H9 (cell line): ENCODE measurements around the gene LRPAP1. TPM values are rescaled to one million over a fixed set of nuclear protein-coding genes. Genes with fewer than 3 reads are reported as not detected.

Experiments used
- DNase-seq: peaks from one replicate; pipeline ENCODE4 v3.0.0-alpha.2; 2017
- H2AFZ ChIP-seq: one replicate; pipeline ENCODE4 v1.6.1; 2013; ENCODE audit warnings: mild to moderate bottlenecking, low read length, control low read depth, moderate library complexity
- H2AK5ac ChIP-seq: 2 replicates; pipeline ENCODE4 v1.6.1; 2013; ENCODE audit warnings: low read length, control low read depth, mixed read lengths; ENCODE audit not compliant: insufficient read length
- H2BK120ac ChIP-seq: one replicate; pipeline ENCODE4 v1.6.1; 2013; ENCODE audit warnings: low read depth, mild to moderate bottlenecking, low read length, control low read depth, inconsistent platforms; ENCODE audit not compliant: poor library complexity, severe bottlenecking
- H2BK12ac ChIP-seq: 2 replicates; pipeline ENCODE4 v1.6.1; 2013; ENCODE audit warnings: low read length, control low read depth, mixed read lengths, low read depth; ENCODE audit not compliant: insufficient read length
- H2BK15ac ChIP-seq: 2 replicates; pipeline ENCODE4 v1.6.1; 2013; ENCODE audit warnings: low read depth, low read length, control low read depth
- H2BK20ac ChIP-seq: one replicate; pipeline ENCODE4 v1.6.1; 2013; ENCODE audit warnings: low read depth, mild to moderate bottlenecking, low read length, control low read depth, inconsistent platforms; ENCODE audit not compliant: poor library complexity, severe bottlenecking
- H2BK5ac ChIP-seq: 2 replicates; pipeline ENCODE4 v1.6.1; 2013; ENCODE audit warnings: low read length, control low read depth, mixed read lengths; ENCODE audit not compliant: insufficient read length
- H3K14ac ChIP-seq: 2 replicates; pipeline ENCODE4 v1.6.1; 2013; ENCODE audit warnings: low read length, control low read depth; ENCODE audit not compliant: insufficient read depth
- H3K18ac ChIP-seq: 2 replicates; pipeline ENCODE4 v1.6.1; 2013; ENCODE audit warnings: low read depth, mild to moderate bottlenecking, mixed read lengths, low read length, control low read depth; ENCODE audit not compliant: insufficient read length
- H3K23ac ChIP-seq: 2 replicates; pipeline ENCODE4 v1.6.1; 2013; ENCODE audit warnings: low read length, control low read depth, mixed read lengths, low read depth; ENCODE audit not compliant: insufficient read length
- H3K23me2 ChIP-seq: 2 replicates; pipeline ENCODE4 v1.6.1; 2013; ENCODE audit warnings: low read depth, mild to moderate bottlenecking, mixed read lengths, low read length, control low read depth; ENCODE audit not compliant: insufficient read length, poor library complexity, severe bottlenecking
- H3K27ac ChIP-seq: 2 replicates; pipeline ENCODE4 v1.5.1; 2013; ENCODE audit warnings: low read length, control low read depth, mixed read lengths, low read depth; ENCODE audit not compliant: insufficient read length
- H3K27me3 ChIP-seq: 2 replicates; pipeline ENCODE4 v1.6.1; 2013; ENCODE audit warnings: low read length, control low read depth, inconsistent platforms; ENCODE audit not compliant: insufficient read depth
- H3K4ac ChIP-seq: 2 replicates; pipeline ENCODE4 v1.6.1; 2013; ENCODE audit warnings: low read depth, mild to moderate bottlenecking, control low read depth, inconsistent platforms, low read length, moderate library complexity
- H3K4me1 ChIP-seq: 2 replicates; pipeline ENCODE4 v1.6.1; 2013; ENCODE audit warnings: low read length, control low read depth, inconsistent platforms; ENCODE audit not compliant: insufficient read depth
- H3K4me2 ChIP-seq: 2 replicates; pipeline ENCODE4 v1.6.1; 2013; ENCODE audit warnings: low read length, control low read depth, mixed read lengths; ENCODE audit not compliant: insufficient read length, insufficient read depth
- H3K56ac ChIP-seq: 2 replicates; pipeline ENCODE4 v1.6.1; 2013; ENCODE audit warnings: low read depth, mild to moderate bottlenecking, mixed read lengths, low read length, control low read depth; ENCODE audit not compliant: insufficient read length
- H3K79me1 ChIP-seq: 2 replicates; pipeline ENCODE4 v1.6.1; 2013; ENCODE audit warnings: low read depth, mild to moderate bottlenecking, moderate library complexity, low read length, control low read depth, inconsistent platforms; ENCODE audit not compliant: insufficient read depth, poor library complexity, severe bottlenecking
- H3K79me2 ChIP-seq: 2 replicates; pipeline ENCODE4 v1.6.1; 2013; ENCODE audit warnings: low read length, control low read depth, inconsistent platforms; ENCODE audit not compliant: insufficient read depth
- H3K9ac ChIP-seq: 2 replicates; pipeline ENCODE4 v1.6.1; 2013; ENCODE audit warnings: low read length, control low read depth, mixed read lengths; ENCODE audit not compliant: insufficient read length; ENCODE audit errors: extremely low read depth
- H3K9me3 ChIP-seq: one replicate; pipeline ENCODE4 v1.6.1; 2013; ENCODE audit warnings: low read depth, low read length, inconsistent platforms; ENCODE audit not compliant: control insufficient read depth
- H3T11ph ChIP-seq: one replicate; pipeline ENCODE4 v1.6.1; 2013; ENCODE audit warnings: mild to moderate bottlenecking, low read length, control low read depth, inconsistent platforms
- H4K20me1 ChIP-seq: one replicate; pipeline ENCODE4 v1.6.1; 2013; ENCODE audit not compliant: control insufficient read depth, insufficient read length, insufficient read depth
- H4K5ac ChIP-seq: 2 replicates; pipeline ENCODE4 v1.6.1; 2013; ENCODE audit warnings: low read depth, mild to moderate bottlenecking, mixed read lengths, low read length, control low read depth; ENCODE audit not compliant: insufficient read length
- H4K8ac ChIP-seq: replicated peaks from 2 replicates; pipeline ENCODE4 v1.6.1; 2013; ENCODE audit warnings: low read length, control low read depth, mixed read lengths, low read depth; ENCODE audit not compliant: insufficient read length
- H4K91ac ChIP-seq: 2 replicates; pipeline ENCODE4 v1.6.1; 2013; ENCODE audit warnings: low read depth, mild to moderate bottlenecking, moderate library complexity, mixed read lengths, low read length, control low read depth; ENCODE audit not compliant: insufficient read length
- H3K27ac Mint-ChIP-seq, 3 experiments: 2 replicates in 2 of 3; 3 replicates in 1 of 3; pipeline ENCODE4 v1.8.0; 2020 to 2021; ENCODE audit warnings: mixed read lengths in 3 of 3, mild to moderate bottlenecking in 1 of 3, moderate library complexity in 1 of 3
- H3K27me3 Mint-ChIP-seq: 2 replicates; pipeline ENCODE4 v1.8.0; 2021; ENCODE audit warnings: low read depth, mild to moderate bottlenecking, moderate library complexity, mixed read lengths
- H3K36me3 Mint-ChIP-seq, 3 experiments: 2 replicates in 2 of 3; 3 replicates in 1 of 3; pipeline ENCODE4 v1.8.0; 2020 to 2021; ENCODE audit warnings: low read depth in 3 of 3, mixed read lengths in 3 of 3; ENCODE audit not compliant: insufficient read depth in 1 of 3
- H3K4me1 Mint-ChIP-seq, 2 experiments: 2 replicates each; pipeline ENCODE4 v1.8.0; 2020; ENCODE audit warnings: mixed read lengths in 2 of 2
- H3K4me3 Mint-ChIP-seq, 2 experiments: 2 replicates in 1 of 2; 3 replicates in 1 of 2; pipeline ENCODE4 v1.8.0; 2020 to 2021; ENCODE audit warnings: mild to moderate bottlenecking in 2 of 2, mixed read lengths in 2 of 2, moderate library complexity in 1 of 2
- H3K9me3 Mint-ChIP-seq, 2 experiments: 2 replicates in 1 of 2; 3 replicates in 1 of 2; pipeline ENCODE4 v1.8.0; 2020; ENCODE audit warnings: mild to moderate bottlenecking in 2 of 2, mixed read lengths in 2 of 2, moderate library complexity in 1 of 2
- CTCF ChIP-seq: fragments of 200-600 bp; sonication (generic); conservative IDR thresholded peaks from 3 replicates; pipeline ENCODE4 v1.8.0; 2021; ENCODE audit warnings: antibody characterized with exemption, mild to moderate bottlenecking
- whole genome bisulfite sequencing: extraction: QIAGEN DNeasy Blood & Tissue Kit; methylation state at CpG from one replicate; pipeline ENCODE4 v1.1.7; 2013; ENCODE audit warnings: missing lambda C conversion rate, low lambda C conversion rate, mixed read lengths; ENCODE audit not compliant: insufficient read length; ENCODE audit errors: extremely low coverage; 5-methylcytosine and 5-hydroxymethylcytosine counted together
- total RNA-seq: library from RNA; stranded (reverse); gene quantifications from 2 replicates; pipeline ENCODE4 v1.2.1, GENCODE V29; 2021

Gene LRPAP1
- total RNA-seq, 1 experiment from 2014 or later, result 85.9 TPM

GRCh38 chr4:3519468-3520264 lies 12.6 kb downstream of the LRPAP1 start:
- TF ChIP-seq CTCF, result no peak
- no peak overlapping the region for H3K4me2 ChIP-seq
- H3K4me1 ChIP-seq, result no peaks in the 10 kb centered on the region; the same call in 1 of the 2 replicates
- H2BK20ac ChIP-seq, result no peak overlapping the region
- no peak overlapping the region for H2BK15ac ChIP-seq
- no peaks in the 10 kb centered on the region for H3K9me3 ChIP-seq
- Mint-ChIP-seq H3K36me3 (peaks cover 33 to 74% (median 64%) of the 10 kb centered on the region in 3 experiments), H3K4me1 (peaks cover 3 to 7% of the 10 kb centered on the region in 2 experiments), H3K27me3 (no peaks in the 10 kb centered on the region; the same call in 1 of the 2 replicates), H3K9me3 (no peaks in the 10 kb centered on the region), H3K4me3 (no peak overlapping the region), H3K27ac (no peak overlapping the region)
- WGBS, result no CpG with 5 or more reads among the region's 23 CpGs
- H4K91ac ChIP-seq, result no peak overlapping the region
- H3K18ac ChIP-seq, result no peak overlapping the region
- H2BK12ac ChIP-seq, result no peak overlapping the region
- no peaks in the 10 kb centered on the region for H3K23me2 ChIP-seq
- H3K27me3 ChIP-seq, result no peaks in the 10 kb centered on the region
- no peak overlapping the region for H4K8ac ChIP-seq
- no peak overlapping the region for H4K5ac ChIP-seq
- H3K56ac ChIP-seq, result no peak overlapping the region
- no peak overlapping the region for H3K4ac ChIP-seq
- H4K20me1 ChIP-seq, result no peaks in the 10 kb centered on the region
- no peak overlapping the region for H3K23ac ChIP-seq
- H2BK120ac ChIP-seq, result no peak overlapping the region
- no peak for DNase-seq
- H2AFZ ChIP-seq, result no peak overlapping the region
- H2AK5ac ChIP-seq, result no peak overlapping the region
- no peak overlapping the region for H3K9ac ChIP-seq
- no peaks in the 10 kb centered on the region for H3K79me1 ChIP-seq
- H3T11ph ChIP-seq, result no peak overlapping the region
- no peak overlapping the region for H3K27ac ChIP-seq
- H2BK5ac ChIP-seq, result no peak overlapping the region
- no peak overlapping the region for H3K14ac ChIP-seq
- H3K79me2 ChIP-seq, result no peaks in the 10 kb centered on the region
